HG03571 (cell line): Measurements from ENCODE around the gene LIMS2.

ENCODE experiments used
- ATAC-seq: cut with Tn5 transposase; IDR thresholded peaks from one replicate; pipeline ENCODE4 v1.9.1; 2021; ENCODE audit not compliant: unreplicated experiment

The LIMS2 gene

GRCh38 chr2:127701193-127701650 lies 25.9 kb upstream of the LIMS2 start, which contains the start of gene SFT2D3:
SFT2D3 (plus strand) TSS chr2:127701497; CDS start chr2:127701529, 32 bp downstream.
- peak; percentile 67 for ATAC-seq

- ATAC-seq = peak; percentile 57
Observed at GRCh38 chr2:127700527-127701192, 25.3 kb upstream of the LIMS2 start.

- ATAC-seq = no peak
Observed at GRCh38 chr2:127698553-127699355, 23.4 kb upstream of the LIMS2 start.

- ATAC-seq = no peak
Observed at GRCh38 chr2:127697482-127698180, 22.3 kb upstream of the LIMS2 start.

GRCh38 chr2:127695491-127696472 lies 20.5 kb upstream of the LIMS2 start:
- ATAC-seq = no peak

GRCh38 chr2:127694986-127695385 lies 19.7 kb upstream of the LIMS2 start:
- ATAC-seq = no peak

- ATAC-seq = no peak
Observed at GRCh38 chr2:127690696-127691095, 15.4 kb upstream of the LIMS2 start.

- ATAC-seq = no peak
Observed at GRCh38 chr2:127688405-127688804, 13.1 kb upstream of the LIMS2 start.

- no peak for ATAC-seq
Observed at GRCh38 chr2:127685410-127686080, 10.2 kb upstream of the LIMS2 start.

GRCh38 chr2:127683757-127684156 lies 8.4 kb upstream of the LIMS2 start:
- ATAC-seq = no peak

- ATAC-seq = no peak
Observed at GRCh38 chr2:127683056-127683455, 7.7 kb upstream of the LIMS2 start.

- ATAC-seq = no peak
Observed at GRCh38 chr2:127681976-127682857, 6.9 kb upstream of the LIMS2 start.

- ATAC-seq = no peak
Observed at GRCh38 chr2:127681288-127681804, 6.0 kb upstream of the LIMS2 start.

- ATAC-seq = no peak
Observed at GRCh38 chr2:127680706-127681287, 5.5 kb upstream of the LIMS2 start.

GRCh38 chr2:127679680-127680361 lies 4.5 kb upstream of the LIMS2 start:
- ATAC-seq = no peak

- ATAC-seq = no peak
Observed at GRCh38 chr2:127678991-127679390, 3.7 kb upstream of the LIMS2 start.

GRCh38 chr2:127678531-127678930 lies 3.2 kb upstream of the LIMS2 start:
- ATAC-seq = no peak

- no peak for ATAC-seq
Observed at GRCh38 chr2:127676906-127677305, 1.6 kb upstream of the LIMS2 start.
